NCI-H226 (cell line): ENCODE data around the gene AQP1.
A peak's percentile ranks its signal among the peaks of the same experiment; 100 is the strongest.

Experiments used
- DNase-seq: peaks from one replicate; pipeline ENCODE4 v3.0.0-alpha.2; 2015

The AQP1 gene

GRCh38 chr7:30938435-30939316 lies 27.0 kb downstream of the AQP1 start:
- peak; percentile 70 for DNase-seq

- DNase-seq: no peak
These were observed 30.1 kb downstream of the AQP1 start for GRCh38 chr7:30941582-30942323.

- no peak for DNase-seq
These were observed 38.5 kb downstream of the AQP1 start for GRCh38 chr7:30950197-30950596.

GRCh38 chr7:30954914-30955313 lies 43.3 kb downstream of the AQP1 start:
- DNase-seq: no peak

GRCh38 chr7:30956704-30957103 lies 45.1 kb downstream of the AQP1 start:
- DNase-seq: no peak

- no peak for DNase-seq
These were observed 52.2 kb downstream of the AQP1 start, which contains the start of gene GHRHR for GRCh38 chr7:30963842-30964241. TSS of gene GHRHR (plus strand) at chr7:30963953. CDS start at chr7:30964069, 116 bp downstream.

GRCh38 chr7:30965372-30965771 lies 53.7 kb downstream of the AQP1 start:
- peak; percentile 58 for DNase-seq

GRCh38 chr7:30965883-30966282 lies 54.2 kb downstream of the AQP1 start:
- no peak for DNase-seq

- no peak for DNase-seq
These were observed 56.6 kb downstream of the AQP1 start for GRCh38 chr7:30968294-30968693.

- no peak for DNase-seq
These were observed 57.3 kb downstream of the AQP1 start for GRCh38 chr7:30968747-30969603.

GRCh38 chr7:30969604-30969970 lies 57.9 kb downstream of the AQP1 start:
- no peak for DNase-seq

GRCh38 chr7:30970074-30970473 lies 58.4 kb downstream of the AQP1 start:
- no peak for DNase-seq

- no peak for DNase-seq
These were observed 59.0 kb downstream of the AQP1 start for GRCh38 chr7:30970594-30971094.

GRCh38 chr7:30971440-30971839 lies 59.8 kb downstream of the AQP1 start:
- DNase-seq: no peak

GRCh38 chr7:30971840-30972563 lies 60.3 kb downstream of the AQP1 start:
- no peak for DNase-seq

- DNase-seq: no peak
These were observed 61.6 kb downstream of the AQP1 start for GRCh38 chr7:30973292-30973691.

- no peak for DNase-seq
These were observed 62.3 kb downstream of the AQP1 start for GRCh38 chr7:30973791-30974604.

GRCh38 chr7:30974605-30975255 lies 63.1 kb downstream of the AQP1 start:
- peak; percentile 54 for DNase-seq
